Liver (tissue), 9 donors: ENCODE data around the gene ABHD2. TPM values are rescaled to one million over a fixed set of nuclear protein-coding genes. Genes with fewer than 3 reads are reported as not detected.

Experiments
- DNase-seq: peaks from one replicate; pipeline ENCODE4 v3.0.0-alpha.2; 2017; ENCODE audit warnings: low spot score
- H3K27ac ChIP-seq, 2 donors: one replicate each; pipeline ENCODE4 v1.7.0; 2013; ENCODE audit warnings: inconsistent platforms in 2 of 2, low read length in 2 of 2, control low read depth in 1 of 2, low read depth in 1 of 2, mild to moderate bottlenecking in 1 of 2
- H3K27me3 ChIP-seq, 4 donors: one replicate each; pipeline versions ENCODE4 v1.6.1 to v1.7.0; 2013; ENCODE audit warnings: low read length in 3 of 4, inconsistent platforms in 1 of 4, mild to moderate bottlenecking in 1 of 4, moderate library complexity in 1 of 4; ENCODE audit not compliant: control insufficient read depth in 4 of 4, insufficient read depth in 4 of 4
- H3K36me3 ChIP-seq, 4 donors: one replicate each; pipeline versions ENCODE4 v1.6.1 to v1.7.0; 2013; ENCODE audit warnings: low read length in 3 of 4, mild to moderate bottlenecking in 3 of 4, low read depth in 1 of 4, moderate library complexity in 1 of 4; ENCODE audit not compliant: control insufficient read depth in 4 of 4, insufficient read depth in 3 of 4
- H3K4me1 ChIP-seq, 4 donors: one replicate each; pipeline versions ENCODE4 v1.6.1 to v1.7.0; 2013; ENCODE audit warnings: low read length in 3 of 4, mild to moderate bottlenecking in 3 of 4, moderate library complexity in 1 of 4; ENCODE audit not compliant: control insufficient read depth in 4 of 4, insufficient read depth in 4 of 4
- H3K4me3 ChIP-seq, 3 donors: one replicate each; pipeline versions ENCODE4 v1.6.1 to v1.7.0; 2013; ENCODE audit warnings: low read length in 3 of 3, control low read depth in 1 of 3, low read depth in 1 of 3, mild to moderate bottlenecking in 1 of 3
- H3K9ac ChIP-seq, 2 donors: one replicate each; pipeline ENCODE4 v1.7.0; 2013; ENCODE audit warnings: low read length in 2 of 2, mild to moderate bottlenecking in 2 of 2, moderate library complexity in 2 of 2, control low read depth in 1 of 2, low read depth in 1 of 2
- H3K9me3 ChIP-seq, 4 donors: one replicate each; pipeline versions ENCODE4 v1.6.1 to v1.7.0; 2013; ENCODE audit warnings: low read length in 3 of 4; ENCODE audit not compliant: control insufficient read depth in 4 of 4
- EGR1 ChIP-seq, 2 donors: IDR thresholded peaks; 2 replicates each; pipeline ENCODE4 v1.6.1; 2016 to 2018; ENCODE audit warnings: antibody characterized with exemption in 2 of 2, low read depth in 2 of 2
- FOXA1 ChIP-seq: IDR thresholded peaks from 2 replicates; pipeline ENCODE4 v1.6.1; 2016; ENCODE audit warnings: antibody characterized with exemption
- FOXA2 ChIP-seq: IDR thresholded peaks from 2 replicates; pipeline ENCODE4 v1.6.1; 2016; ENCODE audit warnings: antibody characterized with exemption
- GABPA ChIP-seq, 2 donors: IDR thresholded peaks in 1 of 2; conservative IDR thresholded peaks in 1 of 2; 2 replicates each; pipeline ENCODE4 v1.6.1; 2016; ENCODE audit warnings: antibody characterized with exemption in 2 of 2, mild to moderate bottlenecking in 1 of 2, moderate library complexity in 1 of 2
- HNF4A ChIP-seq, 2 donors: conservative IDR thresholded peaks; 2 replicates each; pipeline ENCODE4 v1.6.1; 2016; ENCODE audit warnings: antibody characterized with exemption in 2 of 2, mild to moderate bottlenecking in 2 of 2
- HNF4G ChIP-seq: IDR thresholded peaks from 2 replicates; pipeline ENCODE4 v1.6.1; 2016; ENCODE audit warnings: antibody characterized with exemption
- JUND ChIP-seq, 2 donors: IDR thresholded peaks; 2 replicates each; pipeline ENCODE4 v1.6.1; 2016; ENCODE audit warnings: antibody characterized with exemption in 2 of 2
- NR2F2 ChIP-seq: IDR thresholded peaks from 2 replicates; pipeline ENCODE4 v1.6.1; 2016; ENCODE audit warnings: antibody characterized with exemption
- RAD21 ChIP-seq, 2 donors: IDR thresholded peaks; 2 replicates each; pipeline ENCODE4 v1.6.1; 2016; ENCODE audit warnings: antibody characterized with exemption in 2 of 2, mild to moderate bottlenecking in 2 of 2
- REST ChIP-seq: IDR thresholded peaks from 2 replicates; pipeline ENCODE4 v1.6.1; 2016; ENCODE audit warnings: antibody characterized with exemption, mild to moderate bottlenecking
- RXRA ChIP-seq, 2 donors: IDR thresholded peaks; 2 replicates each; pipeline ENCODE4 v1.6.1; 2017 to 2018; ENCODE audit warnings: antibody characterized with exemption in 2 of 2, mild to moderate bottlenecking in 1 of 2
- SP1 ChIP-seq: IDR thresholded peaks from 2 replicates; pipeline ENCODE4 v1.6.1; 2018; ENCODE audit warnings: antibody characterized with exemption, mild to moderate bottlenecking
- TAF1 ChIP-seq: conservative IDR thresholded peaks from 2 replicates; pipeline ENCODE4 v1.6.1; 2016; ENCODE audit warnings: antibody characterized with exemption, mild to moderate bottlenecking
- YY1 ChIP-seq: IDR thresholded peaks from 2 replicates; pipeline ENCODE4 v1.6.1; 2016; ENCODE audit warnings: antibody characterized with exemption, mild to moderate bottlenecking
- WGBS: extraction: QIAGEN DNeasy Blood & Tissue Kit; methylation state at CpG from one replicate; pipeline ENCODE4 v1.1.7; 2013; 5-methylcytosine and 5-hydroxymethylcytosine counted together
- polyA plus RNA-seq, 2 donors: library from polyadenylated mRNA; stranded (reverse) in 1 of 2; unstranded in 1 of 2; fragments of 200-250 nt in 1 of 2; fragments of >200 nt in 1 of 2; fragmentation: Nextera tagmentation in 1 of 2; extraction: Ambion mirVana in 1 of 2; gene quantifications; one replicate each; pipeline versions ENCODE4 v1.2.1 to v1.2.3, GENCODE V29; 2013 to 2015
- total RNA-seq, 2 donors: library from RNA; depleted of rRNA; stranded (reverse); fragments of >200 nt; gene quantifications; one replicate each; pipeline ENCODE4 v1.2.3, GENCODE V29; 2014
- TF ChIP-seq, protein P1 (sequence below): IDR thresholded peaks from 2 replicates; pipeline ENCODE4 v1.6.1; 2016; ENCODE audit warnings: antibody characterized with exemption
- TF ChIP-seq, protein P2 (sequence below): IDR thresholded peaks from 2 replicates; pipeline ENCODE4 v1.6.1; 2016; ENCODE audit warnings: antibody characterized with exemption
- TF ChIP-seq, protein P3 (sequence below): IDR thresholded peaks from 2 replicates; pipeline ENCODE4 v1.6.1; 2016; ENCODE audit warnings: antibody characterized with exemption
- TF ChIP-seq, protein P4 (sequence below): fragments of 150-350 bp; IDR thresholded peaks from 2 replicates; pipeline ENCODE4 v1.5.1; 2017; ENCODE audit warnings: improper control_type of control experiment, low read depth, low read length; ENCODE audit not compliant: missing input control
- donor health status: healthy.
- donor health status: healthy.
- donor health status: healthy.
- donor health status: healthy.
- donor health status: healthy.

Gene ABHD2
- total and polyA plus RNA-seq, 4 donors: 34.6 to 663 (median 65.1) TPM

DNA sequence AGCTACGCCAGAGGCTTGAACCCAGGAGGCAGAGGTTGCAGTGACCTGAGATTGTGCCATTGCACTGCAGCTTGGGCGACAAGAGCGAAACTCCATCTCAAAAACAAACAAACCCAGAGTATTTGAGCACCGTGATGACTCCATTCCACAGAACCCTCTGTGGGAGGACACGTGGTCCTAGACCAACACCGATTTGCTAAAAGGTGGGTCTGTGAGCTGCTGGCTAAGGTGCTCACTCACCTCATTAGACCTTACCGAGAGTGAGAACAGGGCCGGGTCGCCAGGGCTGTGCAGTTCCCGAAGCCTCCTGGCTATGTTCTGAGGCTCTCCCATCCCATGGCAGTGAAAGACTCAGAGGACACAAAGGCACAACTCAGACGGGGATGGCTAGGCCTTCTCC lies 17.9 kb downstream of the ABHD2 start:
- no peak for DNase-seq
- Histone ChIP-seq H3K36me3 (peaks cover 1 to 32% (median 3%) of the 10 kb centered on the region in 4 donors), H3K27me3 (no peaks in the 10 kb centered on the region), H3K9me3 (no peaks in the 10 kb centered on the region), H3K4me3 (no peak overlapping the region), H3K4me1 (peaks cover 12 to 47% (median 27%) of the 10 kb centered on the region in 4 donors), H3K9ac (no peak overlapping the region), H3K27ac (peak overlapping the region; percentile 75 to 90)
- 41% methylated on average over 11 of the region's 11 CpGs for WGBS
- TF ChIP-seq GABPA (IDR thresholded peaks at IDR 0.05 in 1 of 2, conservative IDR thresholded peaks at IDR 0.05 in 1 of 2) (no peak), RXRA (IDR thresholded peaks at IDR 0.05) (peak; percentile 67 to 91), REST (peak; percentile 37), NR2F2 (no peak), HNF4A (conservative IDR thresholded peaks at IDR 0.05) (peak; percentile 39 to 78), HNF4G (no peak), FOXA1 (no peak), FOXA2 (peak; percentile 61), YY1 (peak; percentile 82), RAD21 (IDR thresholded peaks at IDR 0.05) (no peak), TAF1 (no peak), JUND (IDR thresholded peaks at IDR 0.05) (peak in 1 of 2 donors; percentile 74), EGR1 (IDR thresholded peaks at IDR 0.05; ENCODE audit: low read depth in 2 of 2) (no peak), SP1 (peak; percentile 56)
- TF ChIP-seq, protein P1, sequence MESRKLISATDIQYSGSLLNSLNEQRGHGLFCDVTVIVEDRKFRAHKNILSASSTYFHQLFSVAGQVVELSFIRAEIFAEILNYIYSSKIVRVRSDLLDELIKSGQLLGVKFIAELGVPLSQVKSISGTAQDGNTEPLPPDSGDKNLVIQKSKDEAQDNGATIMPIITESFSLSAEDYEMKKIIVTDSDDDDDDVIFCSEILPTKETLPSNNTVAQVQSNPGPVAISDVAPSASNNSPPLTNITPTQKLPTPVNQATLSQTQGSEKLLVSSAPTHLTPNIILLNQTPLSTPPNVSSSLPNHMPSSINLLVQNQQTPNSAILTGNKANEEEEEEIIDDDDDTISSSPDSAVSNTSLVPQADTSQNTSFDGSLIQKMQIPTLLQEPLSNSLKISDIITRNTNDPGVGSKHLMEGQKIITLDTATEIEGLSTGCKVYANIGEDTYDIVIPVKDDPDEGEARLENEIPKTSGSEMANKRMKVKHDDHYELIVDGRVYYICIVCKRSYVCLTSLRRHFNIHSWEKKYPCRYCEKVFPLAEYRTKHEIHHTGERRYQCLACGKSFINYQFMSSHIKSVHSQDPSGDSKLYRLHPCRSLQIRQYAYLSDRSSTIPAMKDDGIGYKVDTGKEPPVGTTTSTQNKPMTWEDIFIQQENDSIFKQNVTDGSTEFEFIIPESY: peak; percentile 34
- TF ChIP-seq, protein P2, sequence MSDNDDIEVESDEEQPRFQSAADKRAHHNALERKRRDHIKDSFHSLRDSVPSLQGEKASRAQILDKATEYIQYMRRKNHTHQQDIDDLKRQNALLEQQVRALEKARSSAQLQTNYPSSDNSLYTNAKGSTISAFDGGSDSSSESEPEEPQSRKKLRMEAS: peak; percentile 63
- TF ChIP-seq, protein P3, sequence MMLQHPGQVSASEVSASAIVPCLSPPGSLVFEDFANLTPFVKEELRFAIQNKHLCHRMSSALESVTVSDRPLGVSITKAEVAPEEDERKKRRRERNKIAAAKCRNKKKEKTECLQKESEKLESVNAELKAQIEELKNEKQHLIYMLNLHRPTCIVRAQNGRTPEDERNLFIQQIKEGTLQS: peak; percentile 44
- TF ChIP-seq, protein P4, sequence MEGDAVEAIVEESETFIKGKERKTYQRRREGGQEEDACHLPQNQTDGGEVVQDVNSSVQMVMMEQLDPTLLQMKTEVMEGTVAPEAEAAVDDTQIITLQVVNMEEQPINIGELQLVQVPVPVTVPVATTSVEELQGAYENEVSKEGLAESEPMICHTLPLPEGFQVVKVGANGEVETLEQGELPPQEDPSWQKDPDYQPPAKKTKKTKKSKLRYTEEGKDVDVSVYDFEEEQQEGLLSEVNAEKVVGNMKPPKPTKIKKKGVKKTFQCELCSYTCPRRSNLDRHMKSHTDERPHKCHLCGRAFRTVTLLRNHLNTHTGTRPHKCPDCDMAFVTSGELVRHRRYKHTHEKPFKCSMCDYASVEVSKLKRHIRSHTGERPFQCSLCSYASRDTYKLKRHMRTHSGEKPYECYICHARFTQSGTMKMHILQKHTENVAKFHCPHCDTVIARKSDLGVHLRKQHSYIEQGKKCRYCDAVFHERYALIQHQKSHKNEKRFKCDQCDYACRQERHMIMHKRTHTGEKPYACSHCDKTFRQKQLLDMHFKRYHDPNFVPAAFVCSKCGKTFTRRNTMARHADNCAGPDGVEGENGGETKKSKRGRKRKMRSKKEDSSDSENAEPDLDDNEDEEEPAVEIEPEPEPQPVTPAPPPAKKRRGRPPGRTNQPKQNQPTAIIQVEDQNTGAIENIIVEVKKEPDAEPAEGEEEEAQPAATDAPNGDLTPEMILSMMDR: no peak
